Breast epithelium (tissue), 4 donors: Measurements from ENCODE around the gene LLPH. TPM values are rescaled to one million over a fixed set of nuclear protein-coding genes. Genes with fewer than 3 reads are reported as not detected.

Source experiments
- DNase-seq, 2 donors: peaks; one replicate each; pipeline ENCODE4 v3.0.0-alpha.2; 2019; ENCODE audit warnings: low spot score in 2 of 2
- H3K27ac ChIP-seq, 2 donors: fragments of 200-600 bp; sonication (generic) in 1 of 2; one replicate each; pipeline ENCODE4 v1.5.1; 2016 to 2019; ENCODE audit warnings: mild to moderate bottlenecking in 1 of 2
- H3K27me3 ChIP-seq, 2 donors: fragments of 200-600 bp; sonication (generic) in 1 of 2; one replicate each; pipeline versions ENCODE4 v1.5.1 to v1.6.0; 2017 to 2019; ENCODE audit warnings: control low read depth in 1 of 2, mild to moderate bottlenecking in 1 of 2
- H3K36me3 ChIP-seq: fragments of 200-600 bp; one replicate; pipeline ENCODE4 v1.5.1; 2019
- H3K4me1 ChIP-seq, 2 donors: fragments of 200-600 bp; sonication (generic); one replicate each; pipeline ENCODE4 v1.5.1; 2016 to 2019; ENCODE audit warnings: control low read depth in 1 of 2
- H3K4me3 ChIP-seq, 3 donors: fragments of 200-600 bp; sonication (generic); 1 replicate in 2 of 3; 2 replicates in 1 of 3; pipeline ENCODE4 v1.5.1; 2016 to 2019; ENCODE audit warnings: mild to moderate bottlenecking in 3 of 3, moderate library complexity in 2 of 3
- H3K9me3 ChIP-seq, 2 donors: fragments of 200-600 bp; sonication (generic) in 1 of 2; one replicate each; pipeline ENCODE4 v1.5.1; 2016 to 2019; ENCODE audit warnings: control low read depth in 1 of 2
- CTCF ChIP-seq, 3 donors: fragments of 450-650 bp; IDR thresholded peaks; one replicate each; pipeline ENCODE4 v1.5.1; 2016 to 2017; ENCODE audit warnings: antibody characterized with exemption in 3 of 3, mild to moderate bottlenecking in 3 of 3, moderate library complexity in 3 of 3
- POLR2A ChIP-seq: fragments of 450-650 bp; IDR thresholded peaks from one replicate; pipeline ENCODE4 v1.6.1; 2016; ENCODE audit warnings: antibody characterized with exemption, mild to moderate bottlenecking, moderate library complexity
- POLR2AphosphoS5 ChIP-seq, 3 donors: sonication (generic); formaldehyde crosslinking; IDR thresholded peaks; one replicate each; pipeline ENCODE4 v1.6.1; 2017; ENCODE audit warnings: antibody characterized with exemption in 3 of 3
- intact Hi-C: fragments of 100-400 bp; cut with DNase I; formaldehyde crosslinking; loops from one replicate; pipeline ENCODE4 v1.15.1; 2023; ENCODE audit warnings: low total_unique reads
- total RNA-seq, 3 donors: library from RNA; depleted of rRNA; stranded (reverse); fragments of >200 nt; gene quantifications; one replicate each; pipeline ENCODE4 v1.1.0, GENCODE V29; 2016

The LLPH gene
- total RNA-seq, 3 donors from 2014 or later, result 3.9 to 6.6 (median 6.1) TPM

DNA sequence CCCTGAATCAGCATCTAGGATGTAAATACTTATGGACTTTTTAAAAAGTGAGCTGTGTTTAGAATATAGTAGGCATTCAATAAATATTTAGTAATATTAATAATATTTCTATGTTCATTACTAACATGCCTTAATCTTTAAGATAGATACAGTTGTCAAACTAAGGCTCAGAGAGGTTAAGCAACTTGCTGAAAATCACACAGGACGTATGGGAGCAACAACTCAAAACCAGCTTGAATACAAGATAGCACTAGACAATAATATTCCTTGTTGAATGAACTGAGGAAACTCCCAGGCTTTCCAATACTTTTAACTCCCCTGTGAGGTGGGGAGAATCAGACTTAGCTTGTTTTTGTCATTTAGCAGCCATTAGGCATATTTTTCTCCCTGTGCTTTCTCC, 45.3 kb downstream of the LLPH start:
- H3K27me3 ChIP-seq, result no peaks in the 10 kb centered on the region
- DNase-seq, result no peak
- H3K4me3 ChIP-seq, result no peak overlapping the region
- intact Hi-C loops, result no loop called here
- no peaks in the 10 kb centered on the region for H3K36me3 ChIP-seq
- H3K27ac ChIP-seq, result no peak overlapping the region
- TF ChIP-seq POLR2AphosphoS5 (IDR thresholded peaks at IDR 0.05), result no peak
- TF ChIP-seq CTCF (IDR thresholded peaks at IDR 0.05), result no peak
- TF ChIP-seq POLR2A, result no peak
- H3K4me1 ChIP-seq, result no peaks in the 10 kb centered on the region
- H3K9me3 ChIP-seq, result no peaks in the 10 kb centered on the region

- DNase-seq, result no peak
- TF ChIP-seq CTCF (IDR thresholded peaks at IDR 0.05) (no peak), POLR2AphosphoS5 (IDR thresholded peaks at IDR 0.05) (no peak), POLR2A (no peak)
- Histone ChIP-seq H3K9me3 (no peaks in the 10 kb centered on the region), H3K27me3 (no peaks in the 10 kb centered on the region), H3K27ac (no peak overlapping the region), H3K4me1 (no peaks in the 10 kb centered on the region), H3K4me3 (no peak overlapping the region), H3K36me3 (no peaks in the 10 kb centered on the region)
- intact Hi-C loops, result no loop called here
These were observed 46.8 kb downstream of the LLPH start for GRCh38 chr12:66083766-66084165.

DNA sequence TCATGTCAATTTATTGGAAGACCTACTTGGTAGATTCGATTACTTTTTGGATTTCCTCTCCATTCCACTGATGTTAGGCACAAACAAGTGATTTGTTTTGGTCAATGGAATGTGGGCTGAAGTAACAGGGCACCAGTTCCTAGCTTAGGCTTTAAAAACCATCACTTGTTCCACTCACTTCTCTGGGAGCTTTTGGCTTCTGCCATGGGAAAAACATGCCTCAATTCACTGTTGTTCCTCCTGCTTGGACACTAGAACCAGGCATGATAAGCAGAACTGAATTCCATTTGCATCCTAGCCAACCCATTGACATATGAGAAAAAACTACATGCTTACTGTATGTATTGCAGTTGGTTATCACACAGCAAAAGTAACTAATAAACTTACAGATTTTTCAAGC, 47.8 kb downstream of the LLPH start:
- Histone ChIP-seq H3K27ac (no peak overlapping the region), H3K4me1 (no peaks in the 10 kb centered on the region), H3K36me3 (no peaks in the 10 kb centered on the region), H3K27me3 (no peaks in the 10 kb centered on the region), H3K4me3 (no peak overlapping the region), H3K9me3 (no peaks in the 10 kb centered on the region)
- DNase-seq, result no peak
- intact Hi-C loops, result no loop called here
- no peak for TF ChIP-seq POLR2AphosphoS5 (IDR thresholded peaks at IDR 0.05)
- no peak for TF ChIP-seq POLR2A
- TF ChIP-seq CTCF (IDR thresholded peaks at IDR 0.05), result no peak

DNA sequence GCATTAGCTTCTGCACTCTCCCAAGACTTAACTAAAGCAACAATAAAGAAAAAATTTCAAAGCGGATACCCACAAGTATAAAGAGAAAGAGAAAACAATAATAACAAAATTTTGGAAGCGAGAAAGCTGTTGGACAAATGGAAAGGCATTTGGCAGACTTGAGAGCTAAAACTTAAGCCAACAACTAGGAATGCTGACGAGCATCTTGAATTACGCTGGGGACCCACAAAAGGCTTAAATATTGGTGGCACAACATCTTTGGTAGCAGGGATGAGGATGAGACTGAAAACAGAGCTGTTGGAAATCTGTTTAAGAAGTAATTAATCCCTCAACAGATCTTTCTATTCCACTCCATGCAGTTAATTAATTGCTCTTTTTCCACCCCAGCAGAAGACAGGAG, 49.8 kb downstream of the LLPH start:
- DNase-seq, result no peak
- Histone ChIP-seq H3K27me3 (no peaks in the 10 kb centered on the region), H3K4me3 (no peak overlapping the region), H3K4me1 (no peaks in the 10 kb centered on the region), H3K36me3 (no peaks in the 10 kb centered on the region), H3K27ac (no peak overlapping the region), H3K9me3 (no peaks in the 10 kb centered on the region)
- TF ChIP-seq CTCF (IDR thresholded peaks at IDR 0.05) (no peak), POLR2A (no peak), POLR2AphosphoS5 (IDR thresholded peaks at IDR 0.05) (no peak)
- intact Hi-C loops, result no loop called here

DNA sequence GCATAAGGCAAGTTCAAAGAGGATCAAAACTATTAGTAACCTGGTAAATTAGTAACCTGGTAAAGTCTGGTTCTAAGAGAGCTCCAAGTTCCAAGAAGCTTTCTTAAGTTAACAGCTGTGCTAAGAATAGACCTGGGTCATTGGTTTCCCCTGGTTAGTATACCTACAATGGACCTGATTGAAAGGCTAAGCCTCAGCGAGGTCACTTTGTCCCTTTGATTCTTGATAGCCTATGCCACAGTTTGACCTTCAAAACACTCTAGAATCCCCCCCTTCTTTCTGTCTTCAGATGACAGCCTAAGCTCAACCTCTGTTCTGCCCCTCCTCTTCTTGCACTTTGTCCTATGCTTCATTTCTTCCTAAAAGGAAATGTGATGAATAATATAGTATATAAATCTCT, 53.0 kb downstream of the LLPH start:
- no peak for DNase-seq
- Histone ChIP-seq H3K4me1 (no peaks in the 10 kb centered on the region), H3K27me3 (no peaks in the 10 kb centered on the region), H3K9me3 (no peaks in the 10 kb centered on the region), H3K36me3 (no peaks in the 10 kb centered on the region), H3K4me3 (no peak overlapping the region), H3K27ac (no peak overlapping the region)
- intact Hi-C loops, result no loop called here
- TF ChIP-seq CTCF (IDR thresholded peaks at IDR 0.05), result no peak
- no peak for TF ChIP-seq POLR2A
- TF ChIP-seq POLR2AphosphoS5 (IDR thresholded peaks at IDR 0.05), result no peak
